A673 (cell line): ENCODE data around the gene INPP4A. TPM values are rescaled to one million over a fixed set of nuclear protein-coding genes. Genes with fewer than 3 reads are reported as not detected.

Source experiments
- BruUV-seq: library from RNA; stranded (reverse); fragments of 400-500 nt; replicated peaks from 2 replicates; lab custom pipeline; 2021; lab: Mats Ljungman, UMichigan
- CTCF ChIA-PET: fragments of 300-600 bp; sonication (Branson Sonifier 250); formaldehyde crosslinking; loops from one replicate; lab custom pipeline; 2022; ENCODE audit warnings: antibody characterized with exemption; lab: Charles Lee
- POLR2A ChIA-PET: fragments of 300-600 bp; sonication (Branson Sonifier 250); formaldehyde crosslinking; loops from one replicate; lab custom pipeline; 2022; ENCODE audit warnings: antibody characterized with exemption; ENCODE audit not compliant: low non-redundant PET; lab: Charles Lee
- DNase-seq: peaks from one replicate; pipeline ENCODE4 v3.0.0-alpha.2; 2015; ENCODE audit warnings: low spot score
- H3K27ac ChIP-seq: fragments of 200-600 bp; sonication (generic); 2 replicates; pipeline ENCODE4 v1.5.1; 2016; ENCODE audit warnings: mixed run types, low read depth, mild to moderate bottlenecking, mixed read lengths, antibody characterized with exemption, low read length; ENCODE audit not compliant: poor library complexity, severe bottlenecking
- H3K27me3 ChIP-seq: fragments of 200-600 bp; sonication (generic); replicated peaks from 2 replicates; pipeline ENCODE4 v1.6.1; 2017; ENCODE audit warnings: mixed run types, low read depth, mild to moderate bottlenecking, mixed read lengths, antibody characterized with exemption, low read length; ENCODE audit not compliant: insufficient read depth, poor library complexity
- H3K36me3 ChIP-seq: fragments of 200-600 bp; sonication (generic); 2 replicates; pipeline ENCODE4 v1.6.1; 2016; ENCODE audit warnings: mixed run types, mild to moderate bottlenecking, mixed read lengths, antibody characterized with exemption, low read length; ENCODE audit not compliant: insufficient read depth, poor library complexity, severe bottlenecking
- H3K4me1 ChIP-seq: fragments of 200-600 bp; sonication (generic); 2 replicates; pipeline ENCODE4 v1.6.1; 2017; ENCODE audit warnings: mixed run types, mild to moderate bottlenecking, mixed read lengths, antibody characterized with exemption, low read length; ENCODE audit not compliant: insufficient read depth, poor library complexity, severe bottlenecking
- H3K4me3 ChIP-seq: fragments of 200-600 bp; sonication (generic); 2 replicates; pipeline ENCODE4 v1.5.1; 2016; ENCODE audit warnings: low read depth, mixed run types, mild to moderate bottlenecking, mixed read lengths, low read length; ENCODE audit not compliant: poor library complexity, severe bottlenecking
- H3K9me3 ChIP-seq: fragments of 200-600 bp; sonication (generic); 2 replicates; pipeline ENCODE4 v1.6.1; 2016; ENCODE audit warnings: mixed run types, low read depth, mild to moderate bottlenecking, mixed read lengths, antibody characterized with exemption, low read length; ENCODE audit not compliant: poor library complexity, severe bottlenecking
- CTCF ChIP-seq: fragments of 300-800, 200-600 bp; sonication (generic); conservative IDR thresholded peaks from 2 replicates; pipeline ENCODE4 v1.5.1; 2017; ENCODE audit warnings: low read depth, mild to moderate bottlenecking, antibody characterized with exemption, low read length, moderate library complexity, mixed read lengths
- EZH2 ChIP-seq: fragments of 200-600 bp; sonication (generic); IDR thresholded peaks from 2 replicates; pipeline ENCODE4 v1.6.1; 2017; ENCODE audit warnings: borderline replicate concordance, low read depth, mild to moderate bottlenecking, mixed read lengths, antibody characterized with exemption, low read length; ENCODE audit not compliant: poor library complexity, severe bottlenecking
- intact Hi-C: fragments of 100-400 bp; cut with micrococcal nuclease; formaldehyde crosslinking; loops from one replicate; pipeline ENCODE4 v1.10.0; 2022; ENCODE audit not compliant: unreplicated experiment
- total RNA-seq: library from RNA; stranded (reverse); gene quantifications from 2 replicates; pipeline ENCODE4 v1.2.3, GENCODE V29; 2021

The INPP4A gene
- total RNA-seq, 1 experiment from 2014 or later: 33.5 TPM

GRCh38 chr2:98500561-98500960 lies 55.9 kb downstream of the INPP4A start:
- H3K9me3 ChIP-seq: peaks cover 6% of the 10 kb centered on the region
- no peak overlapping the region for H3K4me3 ChIP-seq
- H3K27me3 ChIP-seq: no peaks in the 10 kb centered on the region
- H3K36me3 ChIP-seq: no peaks in the 10 kb centered on the region
- intact Hi-C loops: no loop called here
- H3K4me1 ChIP-seq: peaks cover 9% of the 10 kb centered on the region
- no peak for TF ChIP-seq CTCF
- no peak for TF ChIP-seq EZH2
- ChIA-PET POLR2A (no interaction called here), CTCF (no interaction called here)
- BruUV-seq: no TSS peak
- no peak for DNase-seq
- H3K27ac ChIP-seq: no peak overlapping the region

- CTCF ChIA-PET: no interaction called here
- no TSS peak for BruUV-seq
- POLR2A ChIA-PET: no interaction called here
- Histone ChIP-seq H3K27ac (no peak overlapping the region), H3K9me3 (peaks cover 6% of the 10 kb centered on the region), H3K27me3 (no peaks in the 10 kb centered on the region), H3K4me3 (no peak overlapping the region), H3K36me3 (no peaks in the 10 kb centered on the region), H3K4me1 (peaks cover 9% of the 10 kb centered on the region)
- DNase-seq: no peak
- no peak for TF ChIP-seq EZH2
- no peak for TF ChIP-seq CTCF
- intact Hi-C loops: no loop called here
These were observed 56.6 kb downstream of the INPP4A start for GRCh38 chr2:98501223-98501622.

GRCh38 chr2:98501876-98502275 lies 57.2 kb downstream of the INPP4A start:
- H3K27me3 ChIP-seq: no peaks in the 10 kb centered on the region
- peaks cover 9% of the 10 kb centered on the region for H3K4me1 ChIP-seq
- intact Hi-C loops: no loop called here
- DNase-seq: no peak
- CTCF ChIA-PET: no interaction called here
- H3K36me3 ChIP-seq: no peaks in the 10 kb centered on the region
- H3K27ac ChIP-seq: no peak overlapping the region
- TF ChIP-seq CTCF (no peak), EZH2 (no peak)
- H3K4me3 ChIP-seq: no peak overlapping the region
- POLR2A ChIA-PET: no interaction called here
- peaks cover 3% of the 10 kb centered on the region for H3K9me3 ChIP-seq
- no TSS peak for BruUV-seq
